AG10803 (cell line): ENCODE measurements around the gene NBDY.
A peak's percentile ranks its signal among the peaks of the same experiment; 100 is the strongest.
"Not testable (repeated sequence)": the region's sequence is repeated elsewhere in the genome, so short reads cannot be mapped to it uniquely, and the experiment has no call there.

ENCODE experiments used
- DNase-seq: peaks from one replicate; pipeline ENCODE4 v3.0.0; 2010; ENCODE audit warnings: low read depth
- H3K4me3 ChIP-seq: 2 replicates; pipeline ENCODE4 v1.5.1; 2011; ENCODE audit warnings: mild to moderate bottlenecking, low read length, control low read depth
- CTCF ChIP-seq: conservative IDR thresholded peaks from 2 replicates; pipeline ENCODE4 v1.5.1; 2011; ENCODE audit warnings: mild to moderate bottlenecking, low read length, control low read depth, inconsistent platforms

The NBDY gene

GRCh38 chrX:56764153-56764974, 35.3 kb downstream of the NBDY start:
- peak; percentile 63 for TF ChIP-seq CTCF
- H3K4me3 ChIP-seq: no peak overlapping the region

GRCh38 chrX:56764975-56765791, 36.1 kb downstream of the NBDY start:
- no peak overlapping the region for H3K4me3 ChIP-seq
- no peak for DNase-seq
- no peak for TF ChIP-seq CTCF

More at GRCh38 chrX:56764153-56764974, 35.3 kb downstream of the NBDY start:
- DNase-seq: peak; percentile 73

GRCh38 chrX:56765811-56766553, 36.9 kb downstream of the NBDY start:
- TF ChIP-seq CTCF: no peak
- H3K4me3 ChIP-seq: no peak overlapping the region
- peak; percentile 36 for DNase-seq

- peak; percentile 25 for TF ChIP-seq CTCF
- DNase-seq: peak; percentile 57
- no peak overlapping the region for H3K4me3 ChIP-seq
Observed at GRCh38 chrX:56766554-56767347, 37.7 kb downstream of the NBDY start.

GRCh38 chrX:56767348-56768119, 38.5 kb downstream of the NBDY start:
- not testable (repeated sequence) for H3K4me3 ChIP-seq, DNase-seq

GRCh38 chrX:56768120-56768660, 39.1 kb downstream of the NBDY start:
- not testable (repeated sequence) for H3K4me3 ChIP-seq, DNase-seq

GRCh38 chrX:56772675-56773521, 43.9 kb downstream of the NBDY start:
- not testable (repeated sequence) for DNase-seq, H3K4me3 ChIP-seq

GRCh38 chrX:56773522-56774060, 44.5 kb downstream of the NBDY start:
- not testable (repeated sequence) for H3K4me3 ChIP-seq, DNase-seq

GRCh38 chrX:56778099-56778923, 49.3 kb downstream of the NBDY start:
- not testable (repeated sequence) for H3K4me3 ChIP-seq, DNase-seq

- H3K4me3 ChIP-seq, DNase-seq: not testable (repeated sequence)
Observed at GRCh38 chrX:56778924-56779468, 50.0 kb downstream of the NBDY start.
